HG03558 (cell line): ENCODE data around the gene ATP2A1.
"Not testable (repeated sequence)": the region's sequence is repeated elsewhere in the genome, so short reads cannot be mapped to it uniquely, and the experiment has no call there.

Experiments used
- ATAC-seq: cut with Tn5 transposase; IDR thresholded peaks from one replicate; pipeline ENCODE4 v1.9.1; 2021; ENCODE audit warnings: moderate number of reproducible peaks; ENCODE audit not compliant: unreplicated experiment; ENCODE audit errors: extremely low read depth

The ATP2A1 gene

DNA sequence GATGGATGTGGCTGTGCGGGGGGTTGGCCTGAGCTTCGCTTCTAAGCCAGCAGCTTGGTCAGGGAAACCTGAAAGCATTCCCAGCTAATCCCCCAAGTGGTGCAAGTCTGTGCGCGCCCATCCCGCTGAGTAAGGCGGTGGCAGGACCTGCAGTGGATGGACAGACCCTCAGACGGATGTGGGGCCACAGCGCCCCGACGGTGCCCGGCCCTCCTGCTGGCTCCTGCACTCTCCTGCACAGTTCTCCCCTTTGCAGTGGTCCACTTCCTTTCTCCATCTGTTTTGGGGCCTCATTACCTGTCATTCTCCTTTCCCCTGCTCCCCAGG lies 2.3 kb downstream of the ATP2A1 start:
- no peak for ATAC-seq

DNA sequence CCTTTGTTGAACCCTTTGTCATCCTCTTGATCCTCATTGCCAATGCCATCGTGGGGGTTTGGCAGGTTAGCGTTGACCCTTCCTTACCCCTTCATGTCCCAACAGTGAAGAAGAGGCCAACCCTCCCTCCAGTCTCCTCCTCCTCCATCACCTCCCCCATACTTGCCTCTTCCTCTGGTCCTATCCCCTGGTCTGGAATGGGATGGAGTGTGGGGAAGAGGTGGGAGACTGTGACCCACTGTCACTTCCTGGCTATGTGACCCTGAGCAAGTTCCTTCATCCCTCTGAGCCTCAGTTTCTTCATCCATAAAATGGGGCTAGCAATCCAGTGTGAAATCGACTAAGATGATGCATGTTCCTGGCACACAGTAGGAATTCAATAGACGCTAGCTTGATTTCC lies 2.7 kb downstream of the ATP2A1 start:
- no peak for ATAC-seq

DNA sequence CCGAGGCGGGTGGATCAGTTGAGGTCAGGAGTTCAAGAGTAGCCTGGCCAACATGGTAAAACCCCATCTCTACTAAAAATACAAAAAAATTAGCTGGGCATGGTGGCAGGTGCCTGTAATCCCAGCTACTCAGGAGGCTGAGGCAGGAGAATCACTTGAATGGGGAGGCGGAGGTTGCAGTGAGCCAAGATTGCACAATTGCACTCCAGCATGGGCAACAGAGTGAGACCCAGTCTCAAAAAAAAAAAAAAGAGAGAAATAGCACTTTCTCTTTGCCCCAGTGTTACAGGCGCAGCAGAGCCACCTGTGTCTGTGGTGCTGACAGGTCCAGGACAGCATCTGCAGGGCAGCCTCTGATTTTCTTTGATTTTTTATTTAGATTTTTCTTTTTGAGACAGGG lies 3.3 kb downstream of the ATP2A1 start:
- ATAC-seq: not testable (repeated sequence)

DNA sequence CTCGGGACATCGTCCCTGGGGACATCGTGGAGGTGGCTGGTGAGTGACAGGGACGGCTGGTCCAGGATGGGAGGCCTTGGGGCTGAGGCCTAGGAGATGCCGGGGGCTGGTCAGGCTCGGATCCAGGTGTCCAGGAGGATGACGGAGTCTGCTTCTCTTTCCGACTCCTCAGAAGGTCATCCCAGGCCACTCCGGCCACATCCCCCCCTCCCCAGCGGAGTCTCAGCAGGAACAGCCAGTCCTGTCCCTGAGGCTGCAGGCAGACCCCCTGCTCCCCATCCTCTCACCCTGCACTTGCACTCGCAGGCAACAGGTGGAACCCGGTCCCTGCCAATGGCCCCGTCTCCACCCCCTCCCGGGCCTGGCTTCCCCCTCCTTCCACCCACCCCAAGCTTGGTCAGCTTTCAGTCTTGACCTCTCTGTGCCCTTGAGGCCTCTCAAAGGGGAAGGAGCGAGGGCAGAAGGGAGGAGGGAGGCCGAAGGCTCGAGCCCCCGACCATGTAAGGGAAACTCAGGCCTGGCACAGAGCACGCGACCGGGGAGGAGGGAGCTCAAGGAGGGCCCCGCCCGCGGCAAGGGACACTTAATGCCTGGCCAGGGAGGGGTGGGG lies 4.4 kb downstream of the ATP2A1 start:
- no peak for ATAC-seq

DNA sequence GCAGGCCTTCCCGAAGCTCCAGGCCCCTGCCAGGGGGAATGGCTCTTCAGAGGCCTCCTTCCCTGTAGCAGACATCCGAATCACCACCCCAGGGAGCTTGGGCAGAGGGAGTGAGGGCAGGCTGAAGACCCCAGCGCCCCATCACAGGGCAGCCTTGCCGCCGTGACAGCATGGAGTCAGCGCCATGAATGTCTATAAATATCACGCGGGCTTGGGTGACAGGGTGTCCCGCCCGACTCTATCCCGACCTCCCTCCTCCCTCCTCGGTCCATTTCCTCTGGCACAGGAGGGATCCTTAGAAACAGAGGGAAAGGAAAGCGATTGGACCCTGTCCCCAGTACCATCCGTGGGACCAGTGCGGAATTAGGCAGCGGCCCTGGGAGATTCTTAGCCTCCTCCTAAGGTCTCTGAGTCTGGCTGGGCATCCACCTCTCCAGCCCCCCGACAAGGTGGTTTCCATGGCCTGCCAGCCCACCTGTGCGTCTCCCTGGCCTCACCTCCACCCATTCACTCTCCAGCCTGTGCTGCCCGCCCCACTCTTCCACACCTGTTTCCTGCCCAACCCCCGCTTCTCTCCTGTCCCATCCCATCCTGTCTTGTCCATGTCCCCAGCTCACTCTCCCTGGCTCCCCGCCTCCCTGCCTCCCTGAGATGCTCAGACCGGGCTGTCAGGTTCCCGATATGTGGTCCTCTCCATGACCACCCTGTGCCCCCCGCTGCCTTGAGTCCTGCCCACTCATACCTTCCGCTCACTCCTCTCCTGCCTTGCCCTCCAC lies 5.1 kb downstream of the ATP2A1 start:
- ATAC-seq: no peak

DNA sequence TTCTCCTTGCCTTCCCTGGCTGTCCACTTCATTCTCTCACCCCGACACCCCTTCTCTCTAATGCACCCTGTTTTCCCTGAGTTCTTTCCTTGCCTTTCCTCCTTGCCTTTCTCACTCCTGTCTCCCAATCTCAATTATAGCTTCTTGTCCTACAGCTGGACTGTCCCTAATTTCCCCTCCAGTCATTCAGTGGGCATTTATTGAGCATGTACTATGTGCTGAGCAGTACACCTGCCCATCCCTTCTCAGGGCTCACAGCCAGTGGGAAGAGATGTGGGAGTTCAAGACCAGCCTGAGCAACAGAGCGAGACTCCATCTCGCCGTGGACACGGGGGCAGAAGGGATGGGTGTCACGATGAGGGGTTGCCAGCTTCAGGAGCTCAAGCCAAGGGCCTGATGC lies 5.8 kb downstream of the ATP2A1 start:
- no peak for ATAC-seq

DNA sequence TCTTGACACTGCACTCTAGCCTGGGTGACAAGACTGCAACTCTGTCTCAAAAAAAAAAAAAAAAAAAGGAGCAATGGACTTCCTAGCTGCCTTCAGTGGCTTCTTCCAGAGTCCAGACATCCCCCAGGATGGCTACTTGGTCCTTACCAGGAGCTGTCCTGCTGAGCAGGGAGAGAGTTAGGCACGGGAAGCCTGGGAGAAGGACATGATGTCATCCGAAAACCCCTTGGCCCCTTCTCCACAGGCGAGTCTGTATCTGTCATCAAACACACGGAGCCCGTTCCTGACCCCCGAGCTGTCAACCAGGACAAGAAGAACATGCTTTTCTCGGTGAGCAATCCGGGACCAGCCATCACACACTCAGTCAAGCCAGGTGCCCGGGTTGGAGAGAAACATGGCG lies 8.7 kb downstream of the ATP2A1 start:
- ATAC-seq: no peak

DNA sequence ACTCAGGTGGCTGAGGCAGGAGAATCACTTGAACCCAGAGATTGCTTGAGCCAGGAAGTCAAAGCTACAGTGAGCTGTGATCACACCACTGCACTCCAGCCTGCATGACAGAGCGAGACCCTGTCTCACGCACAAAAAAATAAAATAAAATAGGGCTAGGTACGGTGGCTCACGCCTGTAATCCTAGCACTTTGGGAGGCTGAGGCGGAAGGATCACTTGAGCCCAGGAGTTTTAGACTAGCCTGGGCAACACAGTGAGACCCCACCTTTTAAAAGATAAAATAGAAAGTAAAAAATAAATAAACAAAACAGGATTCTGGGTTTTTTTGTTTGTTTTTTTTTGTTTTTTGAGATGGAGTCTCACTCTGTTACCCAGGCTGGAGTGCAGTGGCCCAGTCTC lies 12.1 kb downstream of the ATP2A1 start:
- ATAC-seq: not testable (repeated sequence)

DNA sequence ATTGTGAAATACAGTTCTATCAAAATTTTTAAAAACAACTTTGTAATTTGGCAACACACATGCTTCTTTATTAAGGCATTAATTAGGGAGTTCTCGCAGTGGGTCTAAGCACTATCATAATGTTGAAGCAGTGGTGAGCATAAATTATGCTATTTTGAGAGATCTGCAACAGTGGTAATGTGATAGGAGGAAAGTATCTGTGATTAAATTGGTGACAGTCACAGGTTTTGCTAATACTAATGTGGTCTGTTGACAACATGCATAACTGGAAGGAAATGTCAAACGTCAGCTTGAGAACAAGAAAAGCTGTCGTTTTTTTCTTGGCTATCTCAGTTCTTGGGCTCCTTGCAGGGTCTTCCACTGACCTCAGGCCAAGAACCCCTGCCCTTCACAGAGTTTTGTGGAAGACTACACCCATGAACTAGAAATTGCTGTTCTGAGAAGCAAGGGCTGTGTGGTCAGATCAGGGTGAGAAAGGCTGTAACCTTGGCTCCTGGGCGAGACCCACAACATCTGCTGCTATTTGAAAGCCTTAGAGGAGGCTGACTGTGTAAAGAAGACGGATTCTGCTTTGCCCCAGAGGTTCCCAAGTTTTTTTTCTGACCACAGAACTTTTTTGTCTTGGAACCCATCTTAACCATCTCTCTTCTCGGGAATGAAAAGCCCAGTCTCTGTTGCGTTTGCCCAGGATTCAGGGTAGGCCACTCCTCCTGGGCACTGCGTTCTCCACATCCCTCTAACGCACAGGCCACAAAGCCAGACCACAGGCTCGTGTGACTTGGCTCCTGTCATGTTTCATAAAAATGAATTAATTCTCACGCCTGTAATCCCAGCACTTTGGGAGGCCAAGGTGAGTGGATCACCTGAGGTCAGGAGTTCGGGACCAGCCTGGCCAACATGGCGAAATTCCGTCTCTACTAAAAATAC lies 13.9 kb downstream of the ATP2A1 start:
- ATAC-seq: no peak

DNA sequence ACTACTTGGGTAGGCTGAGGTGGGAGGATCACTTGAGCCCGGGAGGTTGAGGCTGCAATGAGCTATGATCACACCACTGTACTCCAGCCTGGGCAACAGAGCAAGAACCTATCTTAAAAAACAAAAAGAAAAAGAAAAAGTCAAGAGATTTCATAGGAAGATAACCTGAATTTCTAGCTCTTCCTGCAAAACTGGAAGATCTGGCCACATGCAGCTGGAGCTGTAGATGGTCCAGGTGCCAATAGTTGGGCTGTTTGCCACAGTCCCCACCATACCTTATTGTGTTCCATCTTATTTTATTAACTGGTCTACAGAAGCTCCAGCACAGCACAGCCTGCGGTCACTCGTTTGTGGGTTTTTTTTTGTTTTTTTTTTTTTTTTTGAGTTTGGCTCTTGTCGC lies 15.0 kb downstream of the ATP2A1 start:
- ATAC-seq: no peak

DNA sequence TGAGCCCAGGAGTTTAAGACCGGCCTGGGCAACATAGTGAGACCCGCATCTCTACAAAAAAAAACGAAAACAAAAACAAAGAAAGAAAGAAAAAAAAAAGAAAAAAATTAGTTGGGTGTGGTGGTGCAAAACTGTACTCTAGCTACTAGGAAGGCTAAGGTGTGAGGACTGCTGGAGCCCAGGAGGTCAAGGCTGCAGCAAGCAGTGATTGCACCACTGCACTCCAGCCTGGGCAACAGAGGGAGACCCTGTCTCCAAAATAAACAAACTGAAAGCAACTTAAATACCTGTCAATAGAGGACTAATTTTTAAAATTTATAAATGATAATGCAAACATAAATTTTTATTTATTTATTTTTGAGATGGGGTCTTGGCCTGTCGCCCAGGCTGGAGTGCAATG lies 17.3 kb downstream of the ATP2A1 start:
- no peak for ATAC-seq

DNA sequence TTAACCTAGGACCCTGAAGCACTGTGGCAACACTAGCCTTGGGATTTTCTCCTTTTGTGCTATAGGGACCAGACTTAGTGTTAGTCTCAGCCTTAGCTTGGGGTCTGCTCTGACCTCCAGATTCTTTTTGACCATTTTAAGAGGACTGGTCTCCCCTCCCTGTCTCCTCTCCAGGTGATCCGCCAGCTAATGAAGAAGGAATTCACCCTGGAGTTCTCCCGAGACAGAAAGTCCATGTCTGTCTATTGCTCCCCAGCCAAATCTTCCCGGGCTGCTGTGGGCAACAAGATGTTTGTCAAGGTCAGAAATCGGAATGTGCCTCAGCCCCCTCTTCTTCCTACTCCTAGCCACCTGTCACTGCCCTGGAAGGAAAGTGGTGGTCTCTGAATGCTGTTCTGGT lies 19.5 kb downstream of the ATP2A1 start:
- ATAC-seq: no peak

DNA sequence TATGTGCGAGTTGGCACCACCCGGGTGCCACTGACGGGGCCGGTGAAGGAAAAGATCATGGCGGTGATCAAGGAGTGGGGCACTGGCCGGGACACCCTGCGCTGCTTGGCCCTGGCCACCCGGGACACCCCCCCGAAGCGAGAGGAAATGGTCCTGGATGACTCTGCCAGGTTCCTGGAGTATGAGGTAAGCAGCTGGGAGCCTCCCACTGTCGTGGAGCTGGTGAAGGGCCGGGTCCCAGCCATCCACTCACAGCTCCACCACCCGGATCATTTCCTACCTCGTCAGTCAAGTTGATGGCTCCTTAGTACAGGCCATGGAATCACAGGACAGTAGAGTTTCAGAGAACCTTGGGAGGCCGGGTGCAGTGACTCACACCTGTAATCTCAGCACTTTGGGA lies 20.0 kb downstream of the ATP2A1 start:
- no peak for ATAC-seq

DNA sequence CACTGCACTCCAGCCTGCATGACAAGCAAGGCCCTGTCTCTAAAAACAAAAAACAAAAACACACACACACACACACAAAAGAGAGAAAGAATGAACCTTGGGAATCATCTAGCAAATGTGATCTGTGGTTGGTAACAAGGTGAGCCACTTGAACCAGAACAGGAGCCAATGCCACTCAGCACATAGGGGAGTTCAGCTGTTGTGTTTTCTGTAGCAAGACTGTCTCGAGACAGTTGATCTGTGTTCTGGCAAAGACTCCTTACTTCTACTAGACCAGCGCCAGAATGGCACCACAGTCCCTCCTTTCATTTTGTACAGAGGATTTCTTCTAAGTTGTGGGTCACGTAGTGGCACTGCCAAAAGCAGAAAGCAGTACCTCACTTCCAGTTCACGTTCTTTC lies 20.7 kb downstream of the ATP2A1 start:
- no peak for ATAC-seq

DNA sequence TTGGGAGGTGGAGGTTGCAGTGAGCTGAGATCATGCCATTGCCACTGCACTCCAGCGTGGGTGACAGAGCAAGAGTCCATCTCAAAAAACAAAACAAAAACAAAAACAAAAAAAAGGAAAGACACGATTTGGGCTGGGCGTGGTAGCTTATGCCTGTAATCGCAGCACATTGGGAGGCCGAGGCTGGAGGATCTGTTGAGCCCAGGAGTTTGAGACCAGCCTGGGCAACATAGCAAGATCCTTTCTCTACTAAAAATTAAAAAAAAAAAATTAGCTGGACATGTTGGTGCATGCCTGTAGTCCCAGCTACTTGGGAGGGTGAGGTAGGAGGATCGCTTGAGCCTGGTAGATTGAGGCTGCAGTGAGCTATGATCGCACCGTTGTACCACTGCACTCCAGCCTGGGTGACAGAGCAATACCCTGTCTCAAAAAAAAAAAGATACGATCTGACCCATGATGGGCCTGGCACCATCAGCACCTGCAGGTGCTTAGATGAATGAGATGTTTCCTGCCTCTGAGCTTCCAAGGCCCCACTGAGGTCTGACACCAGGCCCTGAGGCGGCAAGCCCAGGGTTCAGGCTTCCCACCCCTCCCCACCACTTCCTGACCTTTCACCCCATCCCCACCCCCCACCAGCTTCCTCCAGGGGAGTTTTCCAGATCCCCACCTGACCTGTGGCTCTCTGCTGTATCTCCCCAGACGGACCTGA lies 21.7 kb downstream of the ATP2A1 start:
- ATAC-seq: no peak

DNA sequence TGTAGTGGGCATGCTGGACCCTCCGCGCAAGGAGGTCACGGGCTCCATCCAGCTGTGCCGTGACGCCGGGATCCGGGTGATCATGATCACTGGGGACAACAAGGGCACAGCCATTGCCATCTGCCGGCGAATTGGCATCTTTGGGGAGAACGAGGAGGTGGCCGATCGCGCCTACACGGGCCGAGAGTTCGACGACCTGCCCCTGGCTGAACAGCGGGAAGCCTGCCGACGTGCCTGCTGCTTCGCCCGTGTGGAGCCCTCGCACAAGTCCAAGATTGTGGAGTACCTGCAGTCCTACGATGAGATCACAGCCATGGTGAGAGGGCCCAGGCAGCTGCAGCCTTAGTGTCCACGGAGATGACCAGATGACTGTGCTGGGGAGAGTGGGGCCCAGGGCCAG lies 22.3 kb downstream of the ATP2A1 start:
- ATAC-seq: no peak

DNA sequence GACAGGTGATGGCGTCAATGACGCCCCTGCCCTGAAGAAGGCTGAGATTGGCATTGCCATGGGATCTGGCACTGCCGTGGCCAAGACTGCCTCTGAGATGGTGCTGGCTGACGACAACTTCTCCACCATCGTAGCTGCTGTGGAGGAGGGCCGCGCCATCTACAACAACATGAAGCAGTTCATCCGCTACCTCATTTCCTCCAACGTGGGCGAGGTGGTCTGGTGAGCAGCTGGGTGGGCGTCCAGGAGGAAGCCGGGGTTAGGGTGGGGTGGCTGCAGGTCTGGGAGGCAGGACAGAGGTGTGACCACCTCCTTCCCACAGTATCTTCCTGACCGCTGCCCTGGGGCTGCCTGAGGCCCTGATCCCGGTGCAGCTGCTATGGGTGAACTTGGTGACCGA lies 23.6 kb downstream of the ATP2A1 start:
- no peak for ATAC-seq

DNA sequence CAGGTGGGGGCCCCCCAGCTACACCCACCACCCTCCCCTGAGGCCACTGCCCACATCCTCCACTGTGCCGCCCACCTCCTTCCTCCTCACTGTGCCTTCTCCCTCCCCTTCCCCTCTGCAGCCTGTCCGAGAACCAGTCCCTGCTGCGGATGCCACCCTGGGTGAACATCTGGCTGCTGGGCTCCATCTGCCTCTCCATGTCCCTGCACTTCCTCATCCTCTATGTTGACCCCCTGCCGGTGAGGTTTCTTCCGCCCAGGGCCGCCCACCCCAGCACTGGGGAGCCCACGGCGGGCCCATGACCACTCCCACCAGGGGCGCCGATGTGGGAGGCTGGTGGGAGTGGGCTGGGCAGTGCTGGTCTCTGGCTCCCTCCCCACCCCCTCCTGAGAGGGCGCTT lies 24.6 kb downstream of the ATP2A1 start:
- ATAC-seq: no peak

DNA sequence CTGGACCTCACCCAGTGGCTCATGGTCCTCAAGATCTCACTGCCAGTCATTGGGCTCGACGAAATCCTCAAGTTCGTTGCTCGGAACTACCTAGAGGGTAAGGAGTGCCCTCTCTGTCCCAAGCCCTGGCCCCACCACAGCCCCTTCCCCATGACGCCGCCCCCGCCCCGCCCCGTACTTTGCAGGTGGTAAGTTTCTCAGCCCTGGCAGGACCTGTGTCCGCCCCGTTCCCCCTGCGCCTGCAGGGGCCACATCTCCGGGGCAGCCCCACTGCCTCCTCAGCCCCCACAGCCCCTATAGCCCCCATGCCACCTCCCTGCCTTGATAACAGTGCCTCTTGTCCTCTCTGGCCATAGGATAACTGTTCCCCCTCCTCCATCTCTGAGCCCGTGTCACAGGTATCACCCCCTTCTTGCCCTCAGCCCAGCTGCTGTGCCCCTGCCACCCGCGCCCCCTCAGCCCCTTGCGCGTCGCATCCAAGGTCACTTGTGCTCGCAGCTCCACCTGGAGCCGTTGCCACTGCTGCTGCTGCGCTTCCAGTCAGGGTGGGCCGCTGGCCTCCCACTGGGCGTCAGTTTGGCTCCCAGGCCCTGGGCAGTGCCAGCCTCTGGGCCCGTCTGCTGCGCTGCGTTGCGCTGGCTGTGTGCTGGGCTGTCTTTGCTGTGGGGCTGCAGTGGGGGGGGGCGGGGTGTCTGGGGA lies 25.2 kb downstream of the ATP2A1 start:
- no peak for ATAC-seq

DNA sequence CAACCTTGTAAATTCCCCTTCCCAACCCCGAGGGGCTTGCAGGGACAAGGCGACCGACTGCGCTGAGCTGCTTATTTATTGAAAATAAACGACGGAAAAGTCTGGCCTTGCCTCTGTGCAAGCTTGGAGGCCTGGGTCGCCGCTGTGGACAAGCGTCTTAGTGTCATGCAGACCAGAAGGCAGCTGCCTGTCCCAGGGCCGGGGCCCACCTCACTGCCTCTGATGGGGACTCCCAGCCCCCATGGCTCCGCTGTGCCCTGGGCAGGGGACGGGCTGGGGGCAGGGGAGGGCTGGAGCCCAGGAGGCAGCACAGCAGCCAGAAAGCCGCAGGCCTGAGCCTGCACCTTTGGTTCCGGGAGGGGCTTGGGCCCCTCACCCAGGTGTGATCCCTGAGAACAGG lies 26.1 kb downstream of the ATP2A1 start:
- no peak for ATAC-seq
